ENCODE results near the gene GNA15.
"Not testable (repeated sequence)": the region's sequence is repeated elsewhere in the genome, so short reads cannot be mapped to it uniquely, and the experiment has no call there.

Gene GNA15

GRCh38 chr19:3149526-3150505, 14.0 kb downstream of the GNA15 start:
- DNase-seq (ENCODE audit: low read depth, low spot score): no peak

- no peak for DNase-seq (ENCODE audit: low read depth, low spot score)
Measured at GRCh38 chr19:3150739-3151329, 15.0 kb downstream of the GNA15 start.

GRCh38 chr19:3151563-3152418, 16.0 kb downstream of the GNA15 start:
- no peak for DNase-seq (ENCODE audit: low read depth, low spot score)

GRCh38 chr19:3152419-3152780, 16.6 kb downstream of the GNA15 start:
- DNase-seq (ENCODE audit: low read depth, low spot score): no peak

- no peak for DNase-seq (ENCODE audit: low read depth, low spot score)
Measured at GRCh38 chr19:3153286-3154230, 17.7 kb downstream of the GNA15 start.

- DNase-seq (ENCODE audit: low read depth, low spot score): not testable (repeated sequence)
Measured at GRCh38 chr19:3154447-3154846, 18.6 kb downstream of the GNA15 start.

GRCh38 chr19:3154957-3155736, 19.3 kb downstream of the GNA15 start:
- DNase-seq (ENCODE audit: low read depth, low spot score): peak; percentile 40

GRCh38 chr19:3157096-3157845, 21.4 kb downstream of the GNA15 start:
- DNase-seq (ENCODE audit: low read depth, low spot score): no peak

GRCh38 chr19:3159565-3159964, 23.7 kb downstream of the GNA15 start:
- DNase-seq (ENCODE audit: low read depth, low spot score): no peak

GRCh38 chr19:3160219-3160618, 24.4 kb downstream of the GNA15 start:
- no peak for DNase-seq (ENCODE audit: low read depth, low spot score)

- DNase-seq (ENCODE audit: low read depth, low spot score): no peak
Measured at GRCh38 chr19:3161453-3161852, 25.6 kb downstream of the GNA15 start.

- no peak for DNase-seq (ENCODE audit: low read depth, low spot score)
Measured at GRCh38 chr19:3162418-3163229, 26.8 kb downstream of the GNA15 start.

GRCh38 chr19:3163230-3163886, 27.5 kb downstream of the GNA15 start:
- DNase-seq (ENCODE audit: low read depth, low spot score): no peak

- no peak for DNase-seq (ENCODE audit: low read depth, low spot score)
Measured at GRCh38 chr19:3163943-3164342, 28.1 kb downstream of the GNA15 start.

- no peak for DNase-seq (ENCODE audit: low read depth, low spot score)
Measured at GRCh38 chr19:3167533-3168272, 31.9 kb downstream of the GNA15 start.

GRCh38 chr19:3171894-3172672, 36.2 kb downstream of the GNA15 start:
- no peak for DNase-seq (ENCODE audit: low read depth, low spot score)

- DNase-seq (ENCODE audit: low read depth, low spot score): not testable (repeated sequence)
Measured at GRCh38 chr19:3172673-3173000, 36.8 kb downstream of the GNA15 start.

Measured in smooth muscle cell of the brain vasculature (primary cell).